IMR-90 (cell line): ENCODE data around the gene ATP11A. TPM values are rescaled to one million over a fixed set of nuclear protein-coding genes. Genes with fewer than 3 reads are reported as not detected.

Experiments used
- ATAC-seq: fragments of 200-7000 bp; cut with Tn5 transposase; 2 replicates; pipeline ENCODE4 v1.9.1; 2020; ENCODE audit warnings: low read depth, mild to moderate bottlenecking, moderate library complexity
- BruUV-seq: library from RNA; stranded (reverse); fragments of 400-500 nt; replicated peaks from 2 replicates; lab custom pipeline; 2021; lab: Mats Ljungman, UMichigan
- CTCF ChIA-PET: fragments of 300-600 bp; formaldehyde crosslinking; extraction: SDS; loops from one replicate; lab custom pipeline; 2021; ENCODE audit warnings: antibody characterized with exemption; lab: Yijun Ruan, JAX
- POLR2A ChIA-PET: fragments of 300-600 bp; sonication (Branson Sonifier 250); formaldehyde crosslinking; loops from one replicate; lab custom pipeline; 2022; ENCODE audit warnings: antibody characterized with exemption; ENCODE audit not compliant: unreplicated experiment; lab: Charles Lee
- DNase-seq: peaks from one replicate; pipeline ENCODE4 v3.0.0; 2013
- H2AFZ ChIP-seq: replicated peaks from 2 replicates; pipeline ENCODE3; 2013; ENCODE audit warnings: low read length, mild to moderate bottlenecking; ENCODE audit not compliant: poor library complexity
- H2AK5ac ChIP-seq: 2 replicates; pipeline ENCODE4 v1.6.1; 2013; ENCODE audit warnings: low read depth, low read length, inconsistent platforms
- H2AK9ac ChIP-seq: replicated peaks from 2 replicates; pipeline ENCODE3; 2013; ENCODE audit warnings: mild to moderate bottlenecking, low read depth, low read length, moderate library complexity; ENCODE audit not compliant: poor library complexity
- H2BK120ac ChIP-seq: 2 replicates; pipeline ENCODE4 v1.6.1; 2013; ENCODE audit warnings: low read depth, low read length, inconsistent platforms
- H2BK15ac ChIP-seq: 3 replicates; pipeline ENCODE4 v1.6.1; 2013; ENCODE audit warnings: low read depth, low read length, inconsistent platforms
- H2BK20ac ChIP-seq: 2 replicates; pipeline ENCODE4 v1.6.1; 2013; ENCODE audit warnings: low read depth, mild to moderate bottlenecking, inconsistent platforms, low read length, moderate library complexity
- H2BK5ac ChIP-seq: 2 replicates; pipeline ENCODE4 v1.6.1; 2013; ENCODE audit warnings: mild to moderate bottlenecking, low read depth, low read length, inconsistent platforms; ENCODE audit not compliant: poor library complexity, severe bottlenecking
- H3K14ac ChIP-seq: replicated peaks from 2 replicates; pipeline ENCODE4 v1.6.1; 2013; ENCODE audit warnings: low read depth, low read length, inconsistent platforms
- H3K18ac ChIP-seq: 2 replicates; pipeline ENCODE4 v1.6.1; 2013; ENCODE audit warnings: low read depth, low read length, control low read depth
- H3K23ac ChIP-seq: 2 replicates; pipeline ENCODE4 v1.6.1; 2013; ENCODE audit warnings: low read depth, low read length, inconsistent platforms
- H3K27ac ChIP-seq: 2 replicates; pipeline ENCODE4 v1.5.1; 2013; ENCODE audit warnings: mild to moderate bottlenecking, control low read depth, low read length; ENCODE audit not compliant: insufficient read depth
- H3K27me3 ChIP-seq: 2 replicates; pipeline ENCODE4 v1.6.1; 2013; ENCODE audit warnings: low read length; ENCODE audit not compliant: control insufficient read depth, insufficient read depth
- H3K36me3 ChIP-seq: 2 replicates; pipeline ENCODE4 v1.6.1; 2013; ENCODE audit warnings: low read length, mixed read lengths; ENCODE audit not compliant: control insufficient read depth, insufficient read depth
- H3K4ac ChIP-seq: 2 replicates; pipeline ENCODE4 v1.6.1; 2013; ENCODE audit warnings: low read depth, low read length, inconsistent platforms
- H3K4me1 ChIP-seq: 2 replicates; pipeline ENCODE4 v1.6.1; 2013; ENCODE audit warnings: low read length, mixed read lengths; ENCODE audit not compliant: control insufficient read depth, insufficient read depth
- H3K4me2 ChIP-seq: 2 replicates; pipeline ENCODE4 v1.6.1; 2013; ENCODE audit warnings: low read depth, mild to moderate bottlenecking, control low read depth, low read length, moderate library complexity
- H3K4me3 ChIP-seq: 2 replicates; pipeline ENCODE4 v1.5.1; 2013; ENCODE audit warnings: low read depth, mild to moderate bottlenecking, control low read depth, low read length, moderate library complexity; ENCODE audit not compliant: insufficient read depth
- H3K56ac ChIP-seq: 2 replicates; pipeline ENCODE4 v1.6.1; 2013; ENCODE audit warnings: low read length, inconsistent platforms; ENCODE audit not compliant: insufficient read depth; ENCODE audit errors: extremely low read depth
- H3K79me1 ChIP-seq, 2 experiments: 2 replicates each; pipeline ENCODE4 v1.6.1; 2013; ENCODE audit warnings: low read length in 2 of 2, inconsistent platforms in 1 of 2, low read depth in 1 of 2
- H3K9ac ChIP-seq: 2 replicates; pipeline ENCODE4 v1.6.1; 2013; ENCODE audit warnings: low read depth, low read length, control low read depth
- H3K9me1 ChIP-seq: 2 replicates; pipeline ENCODE4 v1.6.1; 2013; ENCODE audit warnings: low read length, inconsistent platforms; ENCODE audit not compliant: insufficient read depth
- H3K9me3 ChIP-seq: 2 replicates; pipeline ENCODE4 v1.6.1; 2013; ENCODE audit warnings: low read length; ENCODE audit not compliant: control insufficient read depth, insufficient read depth
- H4K20me1 ChIP-seq: 2 replicates; pipeline ENCODE4 v1.6.1; 2013; ENCODE audit warnings: low read length, inconsistent platforms; ENCODE audit not compliant: insufficient read depth
- H4K5ac ChIP-seq: 2 replicates; pipeline ENCODE4 v1.6.1; 2013; ENCODE audit warnings: mild to moderate bottlenecking, low read depth, low read length, control low read depth
- H4K8ac ChIP-seq, 2 experiments: 2 replicates each; pipeline ENCODE4 v1.6.1; 2013; ENCODE audit warnings: low read depth in 2 of 2, low read length in 2 of 2, control low read depth in 1 of 2, inconsistent platforms in 1 of 2
- H4K91ac ChIP-seq: 2 replicates; pipeline ENCODE4 v1.6.1; 2013; ENCODE audit warnings: low read depth, low read length, inconsistent platforms; ENCODE audit not compliant: insufficient read depth
- BHLHE40 ChIP-seq: fragments of 150-350 bp; IDR thresholded peaks from 2 replicates; pipeline ENCODE4 v1.6.1; 2016; ENCODE audit warnings: mild to moderate bottlenecking, low read depth, low read length
- CHD1 ChIP-seq: IDR thresholded peaks from 2 replicates; pipeline ENCODE4 v1.6.1; 2012; ENCODE audit warnings: low read depth, low read length, improper control_type of control experiment
- MAFK ChIP-seq: IDR thresholded peaks from 2 replicates; pipeline ENCODE4 v1.6.1; 2012; ENCODE audit warnings: low read depth, low read length, improper control_type of control experiment
- MAZ ChIP-seq: IDR thresholded peaks from 2 replicates; pipeline ENCODE4 v1.6.1; 2012; ENCODE audit warnings: low read depth, mild to moderate bottlenecking, low read length, improper control_type of control experiment, moderate library complexity, borderline replicate concordance
- RAD21 ChIP-seq: IDR thresholded peaks from 2 replicates; pipeline ENCODE4 v1.6.1; 2012; ENCODE audit warnings: low read length, improper control_type of control experiment
- RCOR1 ChIP-seq: IDR thresholded peaks from 2 replicates; pipeline ENCODE4 v1.6.1; 2012; ENCODE audit warnings: mild to moderate bottlenecking, low read length, improper control_type of control experiment; ENCODE audit not compliant: insufficient replicate concordance
- SMC3 ChIP-seq: fragments of 150-350 bp; IDR thresholded peaks from 2 replicates; pipeline ENCODE4 v1.6.1; 2016; ENCODE audit warnings: low read depth, mild to moderate bottlenecking, antibody characterized with exemption, low read length, moderate library complexity
- WGBS, 2 experiments: methylation state at CpG; one replicate each; pipeline versions ENCODE4 v1.1.5 to v1.1.7; 2013; ENCODE audit warnings: missing lambda C conversion rate in 2 of 2; ENCODE audit not compliant: insufficient read length in 1 of 2; ENCODE audit errors: extremely low coverage in 2 of 2; 5-methylcytosine and 5-hydroxymethylcytosine counted together
- dilution Hi-C: fragments of 300-500 bp; cut with HindIII; formaldehyde crosslinking; loops from one replicate; pipeline ENCODE4 v1.14.3; 2018; ENCODE audit warnings: low sequenced_read_pairs; ENCODE audit not compliant: unreplicated experiment
- in situ Hi-C: fragments of 300-500 bp; cut with MboI; formaldehyde crosslinking; loops from 3 replicates; pipeline ENCODE4 v1.14.3; 2019; ENCODE audit warnings: low sequenced_read_pairs, inconsistent platforms, mixed read lengths
- intact Hi-C: fragments of 100-400 bp; cut with micrococcal nuclease; formaldehyde crosslinking; loops from 2 replicates; pipeline ENCODE4 v1.10.0; 2022
- polyA plus RNA-seq, 3 experiments: library from polyadenylated mRNA; depleted of rRNA; stranded (reverse); fragments of >200 nt; gene quantifications; 2 replicates each; pipeline ENCODE4 v1.2.3, GENCODE V29; 2012; ENCODE audit warnings: low replicate concordance in 1 of 3
- total RNA-seq: library from RNA; depleted of rRNA; stranded (reverse); fragments of >200 nt; gene quantifications from 2 replicates; pipeline ENCODE4 v1.2.3, GENCODE V29; 2012
- TF ChIP-seq, protein P1 (sequence below): conservative IDR thresholded peaks from 2 replicates; pipeline ENCODE4 v1.5.1; 2012; ENCODE audit warnings: mild to moderate bottlenecking, low read depth, low read length, improper control_type of control experiment
- TF ChIP-seq, protein P2 (sequence below): fragments of 150-350 bp; IDR thresholded peaks from 2 replicates; pipeline ENCODE4 v1.6.1; 2017; ENCODE audit warnings: mild to moderate bottlenecking, antibody characterized with exemption, low read length, low read depth

The ATP11A gene
- total and polyA plus RNA-seq, 2 of the 4 experiments (the other 2 are of a cell fraction) = 8.4 to 12.0 TPM

DNA sequence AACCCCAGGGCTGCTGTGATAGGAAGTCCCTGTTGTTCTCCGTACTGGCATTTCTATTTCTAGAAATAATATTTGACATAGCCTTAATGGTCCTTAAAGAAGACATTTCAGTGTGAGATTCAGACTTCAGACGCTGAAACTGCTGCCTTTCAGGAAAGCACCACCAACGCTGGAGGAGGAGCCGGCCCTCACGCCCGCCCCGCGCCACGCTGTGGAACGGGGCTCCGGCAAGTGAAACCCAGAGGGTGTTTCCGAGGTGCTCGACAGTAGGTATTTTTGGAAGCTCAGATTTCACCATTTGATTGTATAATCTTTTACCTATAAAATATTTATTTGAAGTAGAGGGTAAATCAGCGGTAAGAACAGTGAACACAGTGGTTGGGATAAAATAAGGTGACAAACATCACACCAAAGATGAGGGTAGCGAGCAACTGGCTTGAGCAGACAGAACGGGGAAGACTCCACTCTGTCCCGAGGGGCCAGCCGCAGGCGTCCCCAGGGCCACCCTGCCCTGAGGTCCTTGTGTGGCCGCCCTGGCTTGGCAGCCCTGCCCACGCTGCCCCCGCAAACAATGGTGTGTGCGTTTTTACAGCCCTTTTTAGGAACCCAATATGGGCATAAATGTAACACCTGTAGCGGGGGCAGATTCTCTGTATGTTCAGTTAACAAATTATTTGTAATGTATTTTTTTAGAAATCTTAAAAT, 193.6 kb downstream of the ATP11A start:
- H3K56ac ChIP-seq = no peak overlapping the region
- H3K9me3 ChIP-seq = no peaks in the 10 kb centered on the region
- H4K5ac ChIP-seq = no peak overlapping the region
- peaks cover under 1% of the 10 kb centered on the region; the same call in 1 of the 2 replicates for H3K27me3 ChIP-seq
- H3K9ac ChIP-seq = no peak overlapping the region
- no peak overlapping the region for H2AK9ac ChIP-seq
- H4K91ac ChIP-seq = no peak overlapping the region
- H4K20me1 ChIP-seq = no peaks in the 10 kb centered on the region; the same call in 1 of the 2 replicates
- POLR2A ChIA-PET = no interaction called here
- H3K14ac ChIP-seq = no peak overlapping the region
- no peak overlapping the region for H3K4ac ChIP-seq
- TF ChIP-seq, protein P1, sequence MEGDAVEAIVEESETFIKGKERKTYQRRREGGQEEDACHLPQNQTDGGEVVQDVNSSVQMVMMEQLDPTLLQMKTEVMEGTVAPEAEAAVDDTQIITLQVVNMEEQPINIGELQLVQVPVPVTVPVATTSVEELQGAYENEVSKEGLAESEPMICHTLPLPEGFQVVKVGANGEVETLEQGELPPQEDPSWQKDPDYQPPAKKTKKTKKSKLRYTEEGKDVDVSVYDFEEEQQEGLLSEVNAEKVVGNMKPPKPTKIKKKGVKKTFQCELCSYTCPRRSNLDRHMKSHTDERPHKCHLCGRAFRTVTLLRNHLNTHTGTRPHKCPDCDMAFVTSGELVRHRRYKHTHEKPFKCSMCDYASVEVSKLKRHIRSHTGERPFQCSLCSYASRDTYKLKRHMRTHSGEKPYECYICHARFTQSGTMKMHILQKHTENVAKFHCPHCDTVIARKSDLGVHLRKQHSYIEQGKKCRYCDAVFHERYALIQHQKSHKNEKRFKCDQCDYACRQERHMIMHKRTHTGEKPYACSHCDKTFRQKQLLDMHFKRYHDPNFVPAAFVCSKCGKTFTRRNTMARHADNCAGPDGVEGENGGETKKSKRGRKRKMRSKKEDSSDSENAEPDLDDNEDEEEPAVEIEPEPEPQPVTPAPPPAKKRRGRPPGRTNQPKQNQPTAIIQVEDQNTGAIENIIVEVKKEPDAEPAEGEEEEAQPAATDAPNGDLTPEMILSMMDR = no peak
- TF ChIP-seq CHD1 (no peak), RAD21 (no peak), MAZ (no peak), MAFK (no peak), BHLHE40 (no peak), SMC3 (no peak), RCOR1 (no peak)
- TF ChIP-seq, protein P2, sequence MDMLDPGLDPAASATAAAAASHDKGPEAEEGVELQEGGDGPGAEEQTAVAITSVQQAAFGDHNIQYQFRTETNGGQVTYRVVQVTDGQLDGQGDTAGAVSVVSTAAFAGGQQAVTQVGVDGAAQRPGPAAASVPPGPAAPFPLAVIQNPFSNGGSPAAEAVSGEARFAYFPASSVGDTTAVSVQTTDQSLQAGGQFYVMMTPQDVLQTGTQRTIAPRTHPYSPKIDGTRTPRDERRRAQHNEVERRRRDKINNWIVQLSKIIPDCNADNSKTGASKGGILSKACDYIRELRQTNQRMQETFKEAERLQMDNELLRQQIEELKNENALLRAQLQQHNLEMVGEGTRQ = no peak
- H3K36me3 ChIP-seq = peaks cover 22% of the 10 kb centered on the region
- H3K27ac ChIP-seq = no peak overlapping the region
- peaks cover 9% of the 10 kb centered on the region for H3K9me1 ChIP-seq
- no peak overlapping the region for H3K18ac ChIP-seq
- peaks cover 3% of the 10 kb centered on the region; the same call in 1 of the 2 replicates for H3K4me1 ChIP-seq
- no peak overlapping the region for H2BK15ac ChIP-seq
- 93% methylated on average over 5 of the region's 24 CpGs; no CpG with 5 or more reads in 1 of the 2 experiments for WGBS, 2 experiments
- BruUV-seq = TSS peak; percentile 25
- H2BK20ac ChIP-seq = no peak overlapping the region
- no peak overlapping the region for H3K23ac ChIP-seq
- H3K4me3 ChIP-seq = no peak overlapping the region
- intact Hi-C loops (no loop called here), dilution Hi-C loops (no loop called here), in situ Hi-C loops (no loop called here)
- no peak overlapping the region for H3K4me2 ChIP-seq
- H2BK5ac ChIP-seq = no peak overlapping the region
- DNase-seq = no peak
- no peaks in the 10 kb centered on the region for H3K79me1 ChIP-seq
- CTCF ChIA-PET = no interaction called here
- ATAC-seq = no peak
- H2AK5ac ChIP-seq = no peak overlapping the region
- H2BK120ac ChIP-seq = no peak overlapping the region
- no peak overlapping the region for H2AFZ ChIP-seq
- no peak overlapping the region for H4K8ac ChIP-seq
